HepG2 (cell line): Measurements from ENCODE around the gene GDA. TPM values are rescaled to one million over a fixed set of nuclear protein-coding genes. Genes with fewer than 3 reads are reported as not detected.

Source experiments
- ATAC-seq: fragments of 200-7000 bp; cut with Tn5 transposase; 3 replicates; pipeline ENCODE4 v1.9.1; 2020; ENCODE audit warnings: mild to moderate bottlenecking, moderate library complexity
- BruUV-seq: library from RNA; stranded (reverse); fragments of 400-500 nt; replicated peaks from 2 replicates; lab custom pipeline; 2021; lab: Mats Ljungman, UMichigan
- CTCF ChIA-PET: fragments of 300-600 bp; formaldehyde crosslinking; extraction: SDS; loops from one replicate; lab custom pipeline; 2021; ENCODE audit warnings: low total read pairs, inconsistent platforms, low intra/inter-chr PET ratio; lab: Yijun Ruan, JAX
- POLR2A ChIA-PET: fragments of 350-600 bp; sonication (Branson Sonifier 250); formaldehyde crosslinking; loops from one replicate; lab custom pipeline; 2020; ENCODE audit warnings: antibody characterized with exemption, inconsistent platforms; lab: Yijun Ruan, JAX
- DNase-seq: peaks from one replicate; pipeline ENCODE4 v3.0.0-alpha.2; 2015; ENCODE audit warnings: low spot score
- FAIRE-seq: peaks from 3 replicates; lab custom pipeline; 2011; peaks lifted over from hg19 to GRCh38; lab: Jason Lieb, UNC
- H2AFZ ChIP-seq: one replicate; pipeline ENCODE4 v1.6.1; 2011; ENCODE audit warnings: low read length, inconsistent platforms
- H3K27ac ChIP-seq: fragments of 300-600 bp; 3 replicates; pipeline ENCODE4 v1.8.0; 2011; ENCODE audit warnings: mixed run types, mild to moderate bottlenecking, mixed read lengths, low read length, inconsistent platforms; ENCODE audit not compliant: insufficient read depth; ENCODE audit errors: extremely low read length
- H3K27me3 ChIP-seq, 2 experiments: fragments of 200-600 bp in 1 of 2; 2 replicates in 1 of 2; 3 replicates in 1 of 2; pipeline versions ENCODE4 v1.6.0 to v1.8.0; 2011; ENCODE audit warnings: low read length in 2 of 2, mild to moderate bottlenecking in 2 of 2, moderate library complexity in 2 of 2, inconsistent platforms in 1 of 2; ENCODE audit not compliant: insufficient read depth in 2 of 2, control insufficient read depth in 1 of 2
- H3K36me3 ChIP-seq, 2 experiments: fragments of 200-600 bp in 1 of 2; replicated peaks in 1 of 2; 2 replicates in 1 of 2; 3 replicates in 1 of 2; pipeline versions ENCODE4 v1.5.1 to v1.8.0; 2011; ENCODE audit warnings: low read length in 2 of 2, inconsistent platforms in 1 of 2; ENCODE audit not compliant: insufficient read depth in 2 of 2, control insufficient read depth in 1 of 2
- H3K4me1 ChIP-seq: 2 replicates; pipeline ENCODE4 v1.5.1; 2012; ENCODE audit warnings: low read length, inconsistent platforms; ENCODE audit not compliant: insufficient read depth
- H3K4me2 ChIP-seq: 2 replicates; pipeline ENCODE4 v1.6.0; 2011; ENCODE audit warnings: low read depth, low read length, inconsistent platforms
- H3K4me3 ChIP-seq, 3 experiments: fragments of 200-600 bp in 1 of 3; sonication (generic), shearing (Covaris generic) in 1 of 3; replicated peaks in 1 of 3; 2 replicates each; pipeline ENCODE4 v1.5.1; 2011 to 2016; ENCODE audit warnings: low read length in 3 of 3, inconsistent platforms in 2 of 3, low read depth in 2 of 3, mild to moderate bottlenecking in 2 of 3, control low read depth in 1 of 3, mixed read lengths in 1 of 3; ENCODE audit not compliant: insufficient read depth in 1 of 3
- H3K79me2 ChIP-seq: one replicate; pipeline ENCODE4 v1.6.1; 2011; ENCODE audit warnings: low read length, inconsistent platforms; ENCODE audit not compliant: insufficient read depth
- H3K9ac ChIP-seq: 2 replicates; pipeline ENCODE4 v1.6.0; 2011; ENCODE audit warnings: mild to moderate bottlenecking, low read depth, low read length, inconsistent platforms; ENCODE audit not compliant: insufficient read depth
- H3K9me3 ChIP-seq: 2 replicates; pipeline ENCODE4 v1.5.1; 2012; ENCODE audit warnings: mild to moderate bottlenecking, low read length
- H4K20me1 ChIP-seq: 2 replicates; pipeline ENCODE4 v1.6.0; 2011; ENCODE audit warnings: inconsistent platforms, mild to moderate bottlenecking, low read length, moderate library complexity; ENCODE audit not compliant: insufficient read depth
- CEBPZ ChIP-seq: IDR thresholded peaks from 2 replicates; pipeline ENCODE4 v1.6.1; 2012; ENCODE audit warnings: low read length, improper control_type of control experiment
- FOXA3 ChIP-seq: IDR thresholded peaks from 2 replicates; pipeline ENCODE4 v1.6.1; 2016; ENCODE audit warnings: missing genetic modification reagents, missing compliant biosample characterization
- KMT2A ChIP-seq: sonication (generic); formaldehyde crosslinking; IDR thresholded peaks from 2 replicates; pipeline ENCODE4 v1.4.0; 2020; ENCODE audit warnings: missing genetic modification reagents
- SAP130 ChIP-seq: IDR thresholded peaks from 2 replicates; pipeline ENCODE4 v1.6.1; 2016; ENCODE audit warnings: low read depth
- SOX13 ChIP-seq, 3 experiments: fragments of 450-650 bp in 1 of 3; sonication (generic) in 1 of 3; formaldehyde crosslinking in 1 of 3; IDR thresholded peaks in 2 of 3; conservative IDR thresholded peaks in 1 of 3; 2 replicates each; pipeline versions ENCODE4 v1.5.0 to v1.6.1; 2016 to 2020; ENCODE audit warnings: antibody characterized with exemption in 1 of 3, mild to moderate bottlenecking in 1 of 3, missing compliant biosample characterization in 1 of 3, missing genetic modification reagents in 1 of 3, moderate library complexity in 1 of 3
- ZMYM2 ChIP-seq: sonication (generic); formaldehyde crosslinking; IDR thresholded peaks from 2 replicates; pipeline ENCODE4 v1.8.0; 2022; ENCODE audit warnings: mild to moderate bottlenecking, missing genetic modification reagents
- ZNF232 ChIP-seq: sonication (generic); formaldehyde crosslinking; IDR thresholded peaks from 2 replicates; pipeline ENCODE4 v1.4.0; 2020; ENCODE audit warnings: missing genetic modification reagents, borderline replicate concordance
- ZNF234 ChIP-seq: sonication (generic); formaldehyde crosslinking; conservative IDR thresholded peaks from 2 replicates; pipeline ENCODE4 v1.5.1; 2020; ENCODE audit warnings: mild to moderate bottlenecking, missing genetic modification reagents
- ZNF574 ChIP-seq: sonication (generic); formaldehyde crosslinking; IDR thresholded peaks from 2 replicates; pipeline ENCODE4 v1.4.0; 2020; ENCODE audit warnings: missing genetic modification reagents
- ZNF614 ChIP-seq: IDR thresholded peaks from 2 replicates; pipeline ENCODE4 v1.6.1; 2018; ENCODE audit warnings: missing biosample characterization, missing genetic modification reagents, inconsistent platforms, borderline replicate concordance
- ZNF788 ChIP-seq: sonication (generic); formaldehyde crosslinking; IDR thresholded peaks from 2 replicates; pipeline ENCODE4 v1.5.0; 2020; ENCODE audit warnings: mild to moderate bottlenecking, missing genetic modification reagents, borderline replicate concordance
- ZNF816 ChIP-seq: sonication (generic); formaldehyde crosslinking; IDR thresholded peaks from 2 replicates; pipeline ENCODE4 v1.8.0; 2022; ENCODE audit warnings: missing genetic modification reagents, mild to moderate bottlenecking, borderline replicate concordance
- ZNF850 ChIP-seq: sonication (generic); formaldehyde crosslinking; conservative IDR thresholded peaks from 2 replicates; pipeline ENCODE4 v1.9.0; 2021; ENCODE audit warnings: mild to moderate bottlenecking, missing genetic modification reagents
- WGBS: methylation state at CpG from one replicate; pipeline ENCODE4 v1.1.6; 2017; ENCODE audit warnings: low lambda C conversion rate; 5-methylcytosine and 5-hydroxymethylcytosine counted together
- in situ Hi-C: cut with HindIII; loops from 2 replicates; pipeline ENCODE4 v1.10.0; 2017; ENCODE audit warnings: low pct_unique_long_range_greater_than_20kb; ENCODE audit not compliant: extremely low pct_ligation_motif_present
- intact Hi-C: fragments of 100-400 bp; cut with micrococcal nuclease; formaldehyde crosslinking; loops from one replicate; pipeline ENCODE4 v1.10.0; 2022; ENCODE audit not compliant: unreplicated experiment
- polyA plus RNA-seq, 8 experiments: library from polyadenylated mRNA; depleted of rRNA in 3 of 8; stranded (reverse) in 7 of 8; unstranded in 1 of 8; fragments of >200 nt; fragmentation: Illumina TruSeq in 4 of 8; extraction: Trizol in 4 of 8; gene quantifications; 2 replicates each; pipeline versions ENCODE4 v1.2.1 to v1.2.3, GENCODE V29; 2011 to 2016; ENCODE audit warnings: low read depth in 4 of 8, missing spikeins in 1 of 8, mixed read lengths in 1 of 8; ENCODE audit not compliant: insufficient read depth in 1 of 8
- total RNA-seq, 5 experiments: library from RNA; depleted of rRNA; stranded (reverse); fragments of >200 nt; fragmentation: Illumina TruSeq; extraction: Trizol; gene quantifications; 2 replicates each; pipeline ENCODE4 v1.2.3, GENCODE V29; 2016; ENCODE audit warnings: low read depth in 1 of 5

The GDA gene
- total and polyA plus RNA-seq, 2 of the 13 experiments (the other 11 are each of a cell fraction or from before 2014, with no cell fraction given) = 0.15 to 0.99 TPM

- no peak overlapping the region for H3K27ac ChIP-seq
- no peak overlapping the region for H3K9ac ChIP-seq
- no TSS peak for BruUV-seq
- H3K9me3 ChIP-seq = no peaks in the 10 kb centered on the region
- POLR2A ChIA-PET = interaction anchor here (0.6 kb wide), 1 partner anchor 98 kb away, joined by 3 read pairs; no protein-coding TSS in a partner anchor
- 8% methylated on average over 3 of the region's 3 CpGs for WGBS
- H2AFZ ChIP-seq = no peak overlapping the region
- ATAC-seq (peak; percentile 35), FAIRE-seq (no peak), DNase-seq (peak; percentile 41)
- H3K27me3 ChIP-seq = no peaks in the 10 kb centered on the region
- H3K36me3 ChIP-seq = no peaks in the 10 kb centered on the region
- in situ Hi-C loops = loop anchor here (25.0 kb wide), 1 partner anchor 96 kb away; no protein-coding TSS in a partner anchor
- no peaks in the 10 kb centered on the region for H4K20me1 ChIP-seq
- no peak overlapping the region for H3K4me3 ChIP-seq
- no peaks in the 10 kb centered on the region for H3K79me2 ChIP-seq
- intact Hi-C loops = loop anchor here (10.0 kb wide), 1 partner anchor 691 kb away; no protein-coding TSS in a partner anchor
- H3K4me2 ChIP-seq = no peak overlapping the region
- CTCF ChIA-PET = no interaction called here
- H3K4me1 ChIP-seq = peaks cover 52% of the 10 kb centered on the region
- no peak for TF ChIP-seq CEBPZ
- TF ChIP-seq FOXA3 = no peak
- no peak for TF ChIP-seq ZNF850 (CRISPR knock-in tag)
- no peak for TF ChIP-seq SAP130 (CRISPR knock-in tag)
- TF ChIP-seq ZNF614 (CRISPR knock-in tag) = peak; percentile 17; the same call in 1 of the 2 replicates
- no peak for TF ChIP-seq ZMYM2 (CRISPR knock-in tag)
- TF ChIP-seq ZNF816 (CRISPR knock-in tag) = no peak
- no peak for TF ChIP-seq KMT2A
- no peak for TF ChIP-seq SOX13 (IDR thresholded peaks at IDR 0.05)
- TF ChIP-seq SOX13 (CRISPR knock-in tag; conservative IDR thresholded peaks at IDR 0.05 in 1 of 2, IDR thresholded peaks at IDR 0.05 in 1 of 2) = peak in 1 of 2 experiments; percentile 42; a peak in 1 of 4 replicates
- TF ChIP-seq ZNF232 (CRISPR knock-in tag) = no peak
- TF ChIP-seq ZNF788 (CRISPR knock-in tag) = no peak
- no peak for TF ChIP-seq ZNF574
- no peak for TF ChIP-seq ZNF234 (CRISPR knock-in tag)
Measured at GRCh38 chr9:72133365-72134035, 15.7 kb upstream of the GDA start.
